ENCODE data around the gene TAS2R9. TPM values are rescaled to one million over a fixed set of nuclear protein-coding genes. Genes with fewer than 3 reads are reported as not detected.

The TAS2R9 gene
- total RNA-seq, 2 experiments from 2014 or later: not detected

- no peaks in the 10 kb centered on the region for H3K9me2 ChIP-seq (ENCODE audit: insufficient read depth, low read length)
- no peak within 1 kb of the TSS for H3K27ac ChIP-seq (ENCODE audit: low read depth, low read length, poor library complexity, severe bottlenecking)
- no TSS peak for BruUV-seq (replicated peaks)
- no peak within 1 kb of the TSS for H2AFZ ChIP-seq (ENCODE audit: low read length)
- intact Hi-C loops (cut with micrococcal nuclease; ENCODE audit: unreplicated experiment): no loop called here
- TF ChIP-seq CTCF (conservative IDR thresholded peaks at IDR 0.05; ENCODE audit: low read length): no peak
- no peak for TF ChIP-seq EZH2phosphoT487 (IDR thresholded peaks at IDR 0.05; ENCODE audit: borderline replicate concordance, low read depth, low read length)
- no peak within 1 kb of the TSS for H3K4me2 ChIP-seq (ENCODE audit: low read length)
- no peaks in the 10 kb centered on the region for H3K4me1 ChIP-seq (ENCODE audit: insufficient read depth, low read length, poor library complexity, severe bottlenecking)
- H4K20me1 ChIP-seq (ENCODE audit: insufficient read depth, low read length): no peaks in the 10 kb centered on the region
- no peaks in the 10 kb centered on the region for H3K9me3 ChIP-seq (ENCODE audit: low read length)
- ChIA-PET POLR2A (interaction anchor here (0.6 to 1.4 kb wide), 2 partner anchors 12 to 696 kb away, joined by 3 to 5 read pairs; partner anchors contain the start of gene CLEC7A), CTCF (ENCODE audit: unreplicated experiment) (no interaction called here)
- H3K4me3 ChIP-seq (ENCODE audit: low read depth, low read length, poor library complexity, severe bottlenecking): no peak within 1 kb of the TSS
- no peak for DNase-seq (ENCODE audit: low spot score)
- H3K79me2 ChIP-seq (ENCODE audit: insufficient read depth, low read depth, low read length): no peaks in the 10 kb centered on the region
- H3K36me3 ChIP-seq (ENCODE audit: insufficient read depth, low read length): no peaks in the 10 kb centered on the region
These were observed 16.3 kb upstream of the TAS2R9 start, which contains the start of gene TAS2R10 for GRCh38 chr12:10826258-10826657. Gene TAS2R10 (minus strand): TSS chr12:10826358. CDS start chr12:10826269, 89 bp downstream.

GRCh38 chr12:10824957-10825356 lies 15.0 kb upstream of the TAS2R9 start:
- H3K4me3 ChIP-seq (ENCODE audit: low read depth, low read length, poor library complexity, severe bottlenecking): no peak overlapping the region
- no TSS peak for BruUV-seq (replicated peaks)
- H4K20me1 ChIP-seq (ENCODE audit: insufficient read depth, low read length): no peaks in the 10 kb centered on the region
- no peak overlapping the region for H3K4me2 ChIP-seq (ENCODE audit: low read length)
- H3K4me1 ChIP-seq (ENCODE audit: insufficient read depth, low read length, poor library complexity, severe bottlenecking): no peaks in the 10 kb centered on the region
- no peaks in the 10 kb centered on the region for H3K36me3 ChIP-seq (ENCODE audit: insufficient read depth, low read length)
- H3K79me2 ChIP-seq (ENCODE audit: insufficient read depth, low read depth, low read length): no peaks in the 10 kb centered on the region
- intact Hi-C loops (cut with micrococcal nuclease; ENCODE audit: unreplicated experiment): no loop called here
- no peak for DNase-seq (ENCODE audit: low spot score)
- POLR2A ChIA-PET: no interaction called here
- H2AFZ ChIP-seq (ENCODE audit: low read length): no peak overlapping the region
- no peak overlapping the region for H3K27ac ChIP-seq (ENCODE audit: low read depth, low read length, poor library complexity, severe bottlenecking)
- H3K9me2 ChIP-seq (ENCODE audit: insufficient read depth, low read length): no peaks in the 10 kb centered on the region
- H3K9me3 ChIP-seq (ENCODE audit: low read length): no peaks in the 10 kb centered on the region
- CTCF ChIA-PET (ENCODE audit: unreplicated experiment): no interaction called here
- no peak for TF ChIP-seq EZH2phosphoT487 (IDR thresholded peaks at IDR 0.05; ENCODE audit: borderline replicate concordance, low read depth, low read length)
- TF ChIP-seq CTCF (conservative IDR thresholded peaks at IDR 0.05; ENCODE audit: low read length): no peak

GRCh38 chr12:10811883-10812536 lies 2.0 kb upstream of the TAS2R9 start:
- H3K9me2 ChIP-seq (ENCODE audit: insufficient read depth, low read length): no peaks in the 10 kb centered on the region
- H3K4me2 ChIP-seq (ENCODE audit: low read length): no peak overlapping the region
- H3K9me3 ChIP-seq (ENCODE audit: low read length): no peaks in the 10 kb centered on the region
- no peaks in the 10 kb centered on the region for H3K4me1 ChIP-seq (ENCODE audit: insufficient read depth, low read length, poor library complexity, severe bottlenecking)
- no peaks in the 10 kb centered on the region for H3K79me2 ChIP-seq (ENCODE audit: insufficient read depth, low read depth, low read length)
- no peak overlapping the region for H2AFZ ChIP-seq (ENCODE audit: low read length)
- H3K36me3 ChIP-seq (ENCODE audit: insufficient read depth, low read length): no peaks in the 10 kb centered on the region
- no peaks in the 10 kb centered on the region for H4K20me1 ChIP-seq (ENCODE audit: insufficient read depth, low read length)
- POLR2A ChIA-PET: no interaction called here
- intact Hi-C loops (cut with micrococcal nuclease; ENCODE audit: unreplicated experiment): no loop called here
- CTCF ChIA-PET (ENCODE audit: unreplicated experiment): no interaction called here
- H3K27ac ChIP-seq (ENCODE audit: low read depth, low read length, poor library complexity, severe bottlenecking): no peak overlapping the region
- TF ChIP-seq CTCF (conservative IDR thresholded peaks at IDR 0.05; ENCODE audit: low read length) (no peak), EZH2phosphoT487 (IDR thresholded peaks at IDR 0.05; ENCODE audit: borderline replicate concordance, low read depth, low read length) (no peak)
- no peak for DNase-seq (ENCODE audit: low spot score)
- H3K4me3 ChIP-seq (ENCODE audit: low read depth, low read length, poor library complexity, severe bottlenecking): no peak overlapping the region
- no TSS peak for BruUV-seq (replicated peaks)

Measured in OCI-LY7 (cell line).